ENCODE data around the gene RASGRP4. TPM values are rescaled to one million over a fixed set of nuclear protein-coding genes. Genes with fewer than 3 reads are reported as not detected.

RASGRP4 gene
- total RNA-seq, 1 experiment from 2014 or later = not detected

GRCh38 chr19:38369584-38369983 is 56.4 kb downstream of the RASGRP4 start:
- Histone ChIP-seq H3K79me2 (ENCODE audit: insufficient read depth, low read length) (no peaks in the 10 kb centered on the region), H2AFZ (ENCODE audit: low read depth, low read length, poor library complexity, severe bottlenecking) (no peak overlapping the region), H3K27ac (ENCODE audit: low read depth, low read length) (no peak overlapping the region), H3K4me3 (replicated peaks in 1 of 2; ENCODE audit: low read depth in 1 of 2, low read length in 2 of 2) (no peak overlapping the region), H3K4me1 (ENCODE audit: control insufficient read depth in 1 of 2, insufficient read depth in 2 of 2, low read length in 2 of 2) (peaks cover 4 to 7% of the 10 kb centered on the region in 2 experiments; a peak in 2 of 4 replicates), H3K9me3 (ENCODE audit: control insufficient read depth in 1 of 2, insufficient read depth in 1 of 2, low read depth in 1 of 2, low read length in 2 of 2) (no peaks in the 10 kb centered on the region), H3K9ac (ENCODE audit: low read length) (no peak overlapping the region), H3K36me3 (ENCODE audit: control insufficient read depth in 1 of 2, insufficient read depth in 2 of 2, low read length in 2 of 2) (no peaks in the 10 kb centered on the region), H3K4me2 (ENCODE audit: low read length) (no peak overlapping the region), H3K9me2 (ENCODE audit: insufficient read depth) (no peaks in the 10 kb centered on the region), H3K27me3 (ENCODE audit: insufficient read depth, low read length) (no peaks in the 10 kb centered on the region), H4K20me1 (ENCODE audit: insufficient read depth) (no peaks in the 10 kb centered on the region)
- no peak for DNase-seq (ENCODE audit: low read depth, low spot score)
- TF ChIP-seq POLR2A (IDR thresholded peaks at IDR 0.05; ENCODE audit: borderline replicate concordance, extremely low read depth, insufficient read depth, insufficient read length) (no peak), ZFX (IDR thresholded peaks at IDR 0.05) (no peak), TCF7L2 (IDR thresholded peaks at IDR 0.05; ENCODE audit: borderline replicate concordance, extremely low read depth, insufficient read depth, insufficient read length) (no peak), CEBPB (IDR thresholded peaks at IDR 0.05; ENCODE audit: low read depth) (no peak), RAD21 (IDR thresholded peaks at IDR 0.05; ENCODE audit: low read depth) (no peak), MAX (IDR thresholded peaks at IDR 0.05) (no peak), JUND (IDR thresholded peaks at IDR 0.05) (no peak), EGR1 (IDR thresholded peaks at IDR 0.05; ENCODE audit: low read depth) (no peak)
- RAD21 ChIA-PET (ENCODE audit: low non-redundant PET in 1 of 2, low total read pairs in 2 of 2, uncharacterized antibody in 2 of 2, unreplicated experiment in 2 of 2) = no interaction called here
- POLR2A ChIA-PET = no interaction called here
- no peak for ATAC-seq
- intact Hi-C loops (cut with micrococcal nuclease) = no loop called here
- CTCF ChIA-PET = no interaction called here
- BruUV-seq (replicated peaks) = no TSS peak

GRCh38 chr19:38367041-38367440 is 59.0 kb downstream of the RASGRP4 start:
- peaks cover 8 to 11% of the 10 kb centered on the region in 2 experiments; a peak in 2 of 4 replicates for H3K4me1 ChIP-seq (ENCODE audit: control insufficient read depth in 1 of 2, insufficient read depth in 2 of 2, low read length in 2 of 2)
- H3K79me2 ChIP-seq (ENCODE audit: insufficient read depth, low read length) = no peaks in the 10 kb centered on the region
- H3K9me3 ChIP-seq (ENCODE audit: control insufficient read depth in 1 of 2, insufficient read depth in 1 of 2, low read depth in 1 of 2, low read length in 2 of 2) = no peaks in the 10 kb centered on the region
- no peaks in the 10 kb centered on the region for H3K27me3 ChIP-seq (ENCODE audit: insufficient read depth, low read length)
- no peak overlapping the region for H2AFZ ChIP-seq (ENCODE audit: low read depth, low read length, poor library complexity, severe bottlenecking)
- no peaks in the 10 kb centered on the region for H3K36me3 ChIP-seq (ENCODE audit: control insufficient read depth in 1 of 2, insufficient read depth in 2 of 2, low read length in 2 of 2)
- intact Hi-C loops (cut with micrococcal nuclease) = no loop called here
- H3K4me2 ChIP-seq (ENCODE audit: low read length) = no peak overlapping the region
- RAD21 ChIA-PET (ENCODE audit: low non-redundant PET in 1 of 2, low total read pairs in 2 of 2, uncharacterized antibody in 2 of 2, unreplicated experiment in 2 of 2) = no interaction called here
- DNase-seq (ENCODE audit: low read depth, low spot score) (no peak), ATAC-seq (no peak)
- BruUV-seq (replicated peaks) = no TSS peak
- H3K27ac ChIP-seq (ENCODE audit: low read depth, low read length) = no peak overlapping the region
- H4K20me1 ChIP-seq (ENCODE audit: insufficient read depth) = no peaks in the 10 kb centered on the region
- POLR2A ChIA-PET = interaction anchor here (0.8 kb wide), 1 partner anchor 9 kb away, joined by 4 read pairs; no protein-coding TSS in a partner anchor
- H3K9me2 ChIP-seq (ENCODE audit: insufficient read depth) = no peaks in the 10 kb centered on the region
- no peak overlapping the region for H3K4me3 ChIP-seq (replicated peaks in 1 of 2; ENCODE audit: low read depth in 1 of 2, low read length in 2 of 2)
- H3K9ac ChIP-seq (ENCODE audit: low read length) = no peak overlapping the region
- CTCF ChIA-PET = no interaction called here
- no peak for TF ChIP-seq JUND (IDR thresholded peaks at IDR 0.05)
- TF ChIP-seq EGR1 (IDR thresholded peaks at IDR 0.05; ENCODE audit: low read depth) = no peak
- no peak for TF ChIP-seq SP1 (IDR thresholded peaks at IDR 0.05; ENCODE audit: low read depth)
- no peak for TF ChIP-seq ELF1 (IDR thresholded peaks at IDR 0.05; ENCODE audit: borderline replicate concordance, low read depth)
- no peak for TF ChIP-seq TCF7L2 (IDR thresholded peaks at IDR 0.05; ENCODE audit: borderline replicate concordance, extremely low read depth, insufficient read depth, insufficient read length)
- TF ChIP-seq CBX3 (IDR thresholded peaks at IDR 0.05; ENCODE audit: low read depth) = no peak
- TF ChIP-seq POLR2A (IDR thresholded peaks at IDR 0.05; ENCODE audit: borderline replicate concordance, extremely low read depth, insufficient read depth, insufficient read length) = no peak
- TF ChIP-seq SIN3A (IDR thresholded peaks at IDR 0.05; ENCODE audit: low read depth) = no peak
- TF ChIP-seq REST (IDR thresholded peaks at IDR 0.05; ENCODE audit: low read depth) = no peak

Measured in HCT116 (cell line).